Stomach (tissue), 9 donors: ENCODE results near the gene CFAP53. TPM values are rescaled to one million over a fixed set of nuclear protein-coding genes. Genes with fewer than 3 reads are reported as not detected.
A peak's percentile ranks its signal among the peaks of the same experiment; 100 is the strongest.

ENCODE experiments used
- DNase-seq, 2 donors: peaks; one replicate each; pipeline versions ENCODE4 v3.0.0 to v3.0.0-alpha.2; 2013 to 2019
- H3K27ac ChIP-seq, 5 donors: fragments of 200-600 bp in 4 of 5; sonication (generic) in 4 of 5; one replicate each; pipeline ENCODE4 v1.5.1; 2013 to 2019; ENCODE audit warnings: mild to moderate bottlenecking in 1 of 5, moderate library complexity in 1 of 5
- H3K27me3 ChIP-seq, 3 donors: fragments of 200-600 bp; sonication (generic); one replicate each; pipeline ENCODE4 v1.5.1; 2017 to 2019; ENCODE audit warnings: mixed run types in 1 of 3
- H3K36me3 ChIP-seq, 4 donors: fragments of 200-600 bp; sonication (generic); 1 replicate in 3 of 4; 2 replicates in 1 of 4; pipeline ENCODE4 v1.5.1; 2016 to 2019
- H3K4me1 ChIP-seq, 4 donors: fragments of 200-600 bp; sonication (generic); one replicate each; pipeline ENCODE4 v1.5.1; 2016 to 2019
- H3K4me3 ChIP-seq, 4 donors: fragments of 200-600 bp; sonication (generic) in 3 of 4; one replicate each; pipeline ENCODE4 v1.5.1; 2016 to 2019; ENCODE audit warnings: mild to moderate bottlenecking in 1 of 4
- H3K9me3 ChIP-seq, 4 donors: fragments of 200-600 bp; sonication (generic); one replicate each; pipeline ENCODE4 v1.5.1; 2016 to 2019
- CTCF ChIP-seq, 7 experiments: fragments of 450-650 bp in 4 of 7; fragments of 200-600 bp in 3 of 7; sonication (generic) in 3 of 7; IDR thresholded peaks; one replicate each; pipeline ENCODE4 v1.5.1; 2016 to 2019; ENCODE audit warnings: antibody characterized with exemption in 7 of 7, control low read depth in 2 of 7, mild to moderate bottlenecking in 1 of 7
- EP300 ChIP-seq: sonication (generic); formaldehyde crosslinking; IDR thresholded peaks from one replicate; pipeline ENCODE4 v1.6.1; 2017; ENCODE audit warnings: antibody characterized with exemption
- POLR2A ChIP-seq, 4 donors: fragments of 450-650 bp; IDR thresholded peaks; one replicate each; pipeline ENCODE4 v1.6.1; 2016; ENCODE audit warnings: antibody characterized with exemption in 4 of 4, control low read depth in 2 of 4, mild to moderate bottlenecking in 1 of 4, moderate library complexity in 1 of 4
- POLR2AphosphoS5 ChIP-seq, 3 donors: sonication (generic); formaldehyde crosslinking; IDR thresholded peaks; one replicate each; pipeline ENCODE4 v1.6.1; 2016; ENCODE audit warnings: antibody characterized with exemption in 3 of 3
- WGBS, 5 donors: extraction: QIAGEN DNeasy Blood & Tissue Kit in 3 of 5; methylation state at CpG; one replicate each; pipeline versions ENCODE4 v1.1.5 to v1.1.7; 2013 to 2018; 5-methylcytosine and 5-hydroxymethylcytosine counted together
- intact Hi-C: fragments of 100-400 bp; cut with DNase I; formaldehyde crosslinking; loops from one replicate; pipeline ENCODE4 v1.15.1; 2023; ENCODE audit warnings: low total_unique reads
- polyA plus RNA-seq, 3 donors: library from polyadenylated mRNA; stranded (reverse); fragments of 200-250 nt; gene quantifications; one replicate each; pipeline ENCODE4 v1.2.3, GENCODE V29; 2013
- total RNA-seq, 5 donors: library from RNA; depleted of rRNA; stranded (reverse); fragments of >200 nt; gene quantifications; one replicate each; pipeline versions ENCODE4 v1.1.0 to v1.2.3, GENCODE V29; 2014 to 2016
- donor health status: healthy with polysubstance abuse.
- donor health status: Bipolar disorder and iron deficiency.
- donor health status: healthy.

CFAP53 gene
- total and polyA plus RNA-seq, 8 donors = 0.25 to 4.1 (median 0.73) TPM; not detected in 4

DNA sequence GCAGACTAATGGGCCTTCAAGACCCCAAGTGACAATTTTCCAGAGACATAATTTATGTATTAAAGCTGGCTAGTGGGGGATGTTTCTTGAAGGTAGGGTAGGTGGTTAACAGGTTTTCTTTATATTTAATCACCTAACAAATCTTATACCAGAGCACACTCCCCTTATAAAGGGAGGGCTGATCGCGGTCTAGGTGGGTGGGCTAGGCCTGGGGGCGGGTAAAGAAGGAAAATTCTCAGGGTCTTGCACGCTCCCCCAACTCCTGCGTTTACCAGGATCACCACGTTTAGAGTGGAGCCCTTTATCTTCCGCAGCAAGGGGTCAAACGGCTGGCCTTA is 41.1 kb upstream of the CFAP53 start:
- Histone ChIP-seq H3K27me3 (peaks cover 0 to 22% (median 5%) of the 10 kb centered on the region in 3 donors), H3K36me3 (no peaks in the 10 kb centered on the region), H3K4me1 (peaks cover 6 to 22% (median 21%) of the 10 kb centered on the region in 4 donors), H3K9me3 (peaks cover 0 to 8% (median 2%) of the 10 kb centered on the region in 4 donors), H3K27ac (peak overlapping the region in 3 of 5 donors; percentile 12 to 54 (median 51)), H3K4me3 (peak overlapping the region; percentile 44 to 60 (median 54))
- TF ChIP-seq EP300 (no peak), CTCF (IDR thresholded peaks at IDR 0.05) (no peak), POLR2A (IDR thresholded peaks at IDR 0.05) (no peak), POLR2AphosphoS5 (IDR thresholded peaks at IDR 0.05) (no peak)
- intact Hi-C loops = no loop called here
- WGBS, 5 donors = 0 to 4% (median 1%) methylated on average over 4 to 8 of the region's 8 CpGs
- no peak for DNase-seq

- WGBS, 5 donors = 36 to 55% (median 46%) methylated on average over 8 of the region's 8 CpGs
- peak; percentile 18 to 52 for DNase-seq
- TF ChIP-seq POLR2A (IDR thresholded peaks at IDR 0.05) (no peak), EP300 (no peak), CTCF (IDR thresholded peaks at IDR 0.05) (no peak), POLR2AphosphoS5 (IDR thresholded peaks at IDR 0.05) (no peak)
- H3K4me1 ChIP-seq = peaks cover 6 to 22% (median 21%) of the 10 kb centered on the region in 4 donors
- peak overlapping the region in 2 of 5 donors; percentile 51 to 54 for H3K27ac ChIP-seq
- peak overlapping the region; percentile 44 to 60 (median 54) for H3K4me3 ChIP-seq
- H3K36me3 ChIP-seq = no peaks in the 10 kb centered on the region
- peaks cover 0 to 26% (median 5%) of the 10 kb centered on the region in 3 donors for H3K27me3 ChIP-seq
- peaks cover 0 to 8% (median 2%) of the 10 kb centered on the region in 4 donors for H3K9me3 ChIP-seq
- intact Hi-C loops = no loop called here
Observed at GRCh38 chr18:50306944-50307343, 40.6 kb upstream of the CFAP53 start.

- Histone ChIP-seq H3K27me3 (peaks cover 0 to 58% (median 14%) of the 10 kb centered on the region in 3 donors), H3K27ac (no peak overlapping the region), H3K4me3 (no peak overlapping the region), H3K4me1 (peaks cover 6 to 17% (median 14%) of the 10 kb centered on the region in 4 donors), H3K9me3 (peaks cover 0 to 8% (median 2%) of the 10 kb centered on the region in 4 donors), H3K36me3 (no peaks in the 10 kb centered on the region)
- no peak for DNase-seq
- no peak for TF ChIP-seq POLR2AphosphoS5 (IDR thresholded peaks at IDR 0.05)
- no peak for TF ChIP-seq EP300
- no peak for TF ChIP-seq POLR2A (IDR thresholded peaks at IDR 0.05)
- no peak for TF ChIP-seq CTCF (IDR thresholded peaks at IDR 0.05)
- WGBS, 5 donors = 50 to 71% (median 61%) methylated on average over 5 of the region's 5 CpGs
- intact Hi-C loops = no loop called here
Observed at GRCh38 chr18:50301074-50301473, 34.8 kb upstream of the CFAP53 start.

- Histone ChIP-seq H3K27me3 (peaks cover 0 to 58% (median 14%) of the 10 kb centered on the region in 3 donors), H3K36me3 (no peaks in the 10 kb centered on the region), H3K4me1 (peaks cover 6 to 17% (median 14%) of the 10 kb centered on the region in 4 donors), H3K9me3 (peaks cover 0 to 4% (median 0%) of the 10 kb centered on the region in 4 donors), H3K27ac (no peak overlapping the region), H3K4me3 (no peak overlapping the region)
- intact Hi-C loops = no loop called here
- WGBS, 5 donors = 72 to 81% (median 76%) methylated on average over 7 of the region's 7 CpGs
- DNase-seq = no peak
- TF ChIP-seq POLR2AphosphoS5 (IDR thresholded peaks at IDR 0.05) = no peak
- no peak for TF ChIP-seq POLR2A (IDR thresholded peaks at IDR 0.05)
- TF ChIP-seq CTCF (IDR thresholded peaks at IDR 0.05) = no peak
- no peak for TF ChIP-seq EP300
Observed at GRCh38 chr18:50299626-50300388, 33.5 kb upstream of the CFAP53 start.
